MM.1S (cell line): ENCODE results near the gene MACROD2.

ENCODE experiments used
- DNase-seq: peaks from one replicate; pipeline ENCODE4 v3.0.0-alpha.2; 2015
- H2AFZ ChIP-seq: fragments of 300-600 bp; sonication (generic); 2 replicates; pipeline ENCODE4 v1.6.0; 2016; ENCODE audit warnings: antibody characterized with exemption, low read length
- H3F3A ChIP-seq: fragments of 300-600 bp; sonication (generic); 2 replicates; pipeline ENCODE4 v1.6.1; 2016; ENCODE audit warnings: mild to moderate bottlenecking, antibody characterized with exemption, low read length, moderate library complexity, mixed read lengths; ENCODE audit not compliant: insufficient read depth
- H3K27ac ChIP-seq: fragments of 300-600 bp; sonication (generic); 2 replicates; pipeline ENCODE4 v1.5.1; 2016; ENCODE audit warnings: mild to moderate bottlenecking, low read length
- H3K27me3 ChIP-seq: fragments of 300-600 bp; sonication (generic); replicated peaks from 2 replicates; pipeline ENCODE4 v1.6.0; 2016; ENCODE audit warnings: low read length; ENCODE audit not compliant: insufficient read depth
- H3K36me3 ChIP-seq: fragments of 300-600 bp; sonication (generic); replicated peaks from 2 replicates; pipeline ENCODE4 v1.6.1; 2016; ENCODE audit warnings: mild to moderate bottlenecking, low read length, mixed read lengths; ENCODE audit not compliant: insufficient read depth
- H3K4me1 ChIP-seq: fragments of 300-600 bp; sonication (generic); 2 replicates; pipeline ENCODE4 v1.6.1; 2016; ENCODE audit warnings: low read length, mixed read lengths
- H3K4me2 ChIP-seq: fragments of 300-600 bp; sonication (generic); 2 replicates; pipeline ENCODE4 v1.6.0; 2016; ENCODE audit warnings: low read depth, low read length
- H3K4me3 ChIP-seq: fragments of 300-600 bp; sonication (generic); 2 replicates; pipeline ENCODE4 v1.5.1; 2016; ENCODE audit warnings: low read length, mixed read lengths
- H3K79me2 ChIP-seq: fragments of 300-600 bp; sonication (generic); 2 replicates; pipeline ENCODE4 v1.6.1; 2016; ENCODE audit warnings: mixed run types, low read length, mixed read lengths
- H3K9ac ChIP-seq: fragments of 300-600 bp; sonication (generic); 2 replicates; pipeline ENCODE4 v1.6.1; 2016; ENCODE audit warnings: low read length, mixed read lengths
- H3K9me2 ChIP-seq: fragments of 300-600 bp; sonication (generic); replicated peaks from 2 replicates; pipeline ENCODE4 v1.6.1; 2016; ENCODE audit warnings: mild to moderate bottlenecking, low read length, mixed read lengths; ENCODE audit not compliant: insufficient read depth
- H3K9me3 ChIP-seq: fragments of 300-600 bp; sonication (generic); replicated peaks from 2 replicates; pipeline ENCODE4 v1.6.1; 2016; ENCODE audit warnings: mild to moderate bottlenecking, low read length, mixed read lengths; ENCODE audit not compliant: insufficient read depth
- H4K20me1 ChIP-seq: fragments of 300-600 bp; sonication (generic); 2 replicates; pipeline ENCODE4 v1.6.1; 2016; ENCODE audit warnings: mild to moderate bottlenecking, low read length, moderate library complexity, mixed read lengths; ENCODE audit not compliant: insufficient read depth
- CTCF ChIP-seq: fragments of 300-600 bp; sonication (generic); IDR thresholded peaks from 2 replicates; pipeline ENCODE4 v1.5.1; 2016; ENCODE audit warnings: antibody characterized with exemption, low read length, mixed read lengths
- EZH2 ChIP-seq: fragments of 300-600 bp; sonication (generic); optimal IDR thresholded peaks from 2 replicates; pipeline ENCODE3; 2017; ENCODE audit warnings: low read depth, mild to moderate bottlenecking, antibody characterized with exemption, low read length, mixed read lengths
- EZH2phosphoT487 ChIP-seq: fragments of 300-600 bp; sonication (generic); IDR thresholded peaks from 2 replicates; pipeline ENCODE4 v1.6.1; 2018; ENCODE audit warnings: antibody characterized with exemption, low read length

The MACROD2 gene

GRCh38 chr20:15252304-15252703 is 1257.0 kb downstream of the MACROD2 start:
- TF ChIP-seq EZH2phosphoT487 = no peak
- no peak for TF ChIP-seq EZH2
- Histone ChIP-seq H3K27ac (no peak overlapping the region), H3K9me2 (no peaks in the 10 kb centered on the region), H3K4me3 (no peak overlapping the region), H3K4me2 (no peak overlapping the region), H3K9me3 (no peaks in the 10 kb centered on the region), H3K79me2 (no peaks in the 10 kb centered on the region), H2AFZ (no peak overlapping the region), H4K20me1 (no peaks in the 10 kb centered on the region), H3K27me3 (no peaks in the 10 kb centered on the region), H3K4me1 (0 out of 2 replicates have a peak, but pooled peaks cover 6% of the 10 kb centered on the region), H3F3A (no peaks in the 10 kb centered on the region), H3K9ac (no peak overlapping the region), H3K36me3 (no peaks in the 10 kb centered on the region)
- DNase-seq = no peak

DNA sequence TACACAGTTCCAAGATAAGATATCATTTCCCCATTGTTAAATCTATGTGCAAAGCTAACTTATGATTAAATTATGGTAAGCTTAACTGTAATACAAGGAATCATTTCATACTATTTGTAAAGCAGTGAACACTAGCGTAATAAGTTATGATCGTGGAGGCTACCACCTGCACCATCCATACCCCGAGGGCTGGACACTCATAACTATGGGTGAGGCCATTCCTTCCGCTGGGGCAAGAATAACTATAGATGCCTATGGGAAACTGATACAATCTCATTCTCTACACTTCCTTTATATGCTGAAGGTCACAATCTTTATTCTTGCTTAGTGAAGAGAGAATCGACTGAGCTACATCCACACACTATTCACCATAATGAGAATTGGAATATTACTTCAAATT is 1258.1 kb downstream of the MACROD2 start:
- Histone ChIP-seq H4K20me1 (no peaks in the 10 kb centered on the region), H3K79me2 (no peaks in the 10 kb centered on the region), H3K9ac (no peak overlapping the region), H3K4me3 (no peak overlapping the region), H3K27me3 (no peaks in the 10 kb centered on the region), H2AFZ (no peak overlapping the region), H3K9me2 (no peaks in the 10 kb centered on the region), H3K36me3 (no peaks in the 10 kb centered on the region), H3K4me2 (no peak overlapping the region), H3K9me3 (no peaks in the 10 kb centered on the region), H3K27ac (no peak overlapping the region), H3K4me1 (0 out of 2 replicates have a peak, but pooled peaks cover 6% of the 10 kb centered on the region), H3F3A (no peaks in the 10 kb centered on the region)
- no peak for DNase-seq
- TF ChIP-seq EZH2 = no peak
- TF ChIP-seq EZH2phosphoT487 = no peak
- TF ChIP-seq CTCF = no peak

DNA sequence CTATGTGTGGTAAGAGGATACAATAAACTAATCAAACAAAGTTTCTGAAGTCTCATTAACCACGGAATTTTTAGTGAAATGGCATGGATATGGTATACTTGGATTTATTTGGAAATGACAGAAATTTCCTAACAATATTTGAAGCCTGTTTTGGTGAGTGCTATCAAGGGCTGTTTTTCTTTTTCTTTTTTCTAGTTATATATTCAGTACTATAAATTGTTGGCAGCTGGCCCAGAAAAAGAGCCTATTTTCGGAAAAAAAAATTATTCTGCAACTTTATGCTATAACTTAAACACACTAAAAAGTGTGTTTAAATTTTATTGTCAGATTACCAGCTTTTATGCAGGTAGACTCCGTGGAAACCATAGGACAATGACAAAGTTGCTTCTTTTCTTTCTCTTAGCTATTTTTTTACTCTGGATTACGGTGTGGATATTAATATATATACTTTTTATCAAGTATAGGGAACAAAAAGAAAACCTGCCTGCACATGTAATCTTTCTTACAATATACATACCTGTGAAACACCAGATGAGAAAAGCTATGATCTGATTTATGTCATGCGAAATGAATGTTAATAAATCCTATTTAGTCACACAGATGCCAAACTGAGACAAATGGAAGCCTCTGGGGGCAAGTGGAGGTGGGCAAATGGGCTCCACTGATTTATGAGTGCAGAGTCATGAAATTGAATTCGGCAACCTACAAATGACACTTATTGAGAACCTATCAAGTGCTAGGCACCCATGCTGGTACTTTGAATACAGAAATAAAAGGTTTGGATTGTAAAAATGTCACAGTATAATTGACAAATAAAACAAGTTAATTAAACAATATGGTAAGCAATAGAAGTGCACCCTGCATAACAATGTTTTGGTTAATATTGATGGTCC is 1261.6 kb downstream of the MACROD2 start:
- Histone ChIP-seq H3K9me2 (no peaks in the 10 kb centered on the region; the same call in 1 of the 2 replicates), H3K79me2 (no peaks in the 10 kb centered on the region), H3K27me3 (no peaks in the 10 kb centered on the region), H3K4me1 (no peaks in the 10 kb centered on the region), H3K4me2 (no peak overlapping the region), H3K9ac (no peak overlapping the region), H2AFZ (no peak overlapping the region), H4K20me1 (no peaks in the 10 kb centered on the region), H3F3A (no peaks in the 10 kb centered on the region), H3K4me3 (no peak overlapping the region), H3K36me3 (no peaks in the 10 kb centered on the region), H3K9me3 (no peaks in the 10 kb centered on the region), H3K27ac (no peak overlapping the region)
- no peak for TF ChIP-seq EZH2
- TF ChIP-seq CTCF = no peak
- TF ChIP-seq EZH2phosphoT487 = no peak
- DNase-seq = no peak

DNA sequence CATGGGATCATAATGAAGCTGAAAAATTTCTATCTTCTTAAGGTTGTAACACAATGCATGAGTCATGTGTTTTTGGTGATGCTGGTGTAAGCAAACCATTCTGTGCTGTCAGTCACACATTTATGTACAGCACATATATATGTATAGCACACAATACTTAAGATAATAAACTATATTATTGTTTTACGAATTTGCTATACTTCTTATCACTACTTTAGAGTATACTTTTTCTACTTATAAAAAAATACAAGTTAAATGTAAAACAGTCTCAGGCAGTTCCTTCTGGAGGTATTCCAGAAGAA is 1262.2 kb downstream of the MACROD2 start:
- Histone ChIP-seq H4K20me1 (no peaks in the 10 kb centered on the region), H2AFZ (no peak overlapping the region), H3K27me3 (no peaks in the 10 kb centered on the region), H3K27ac (no peak overlapping the region), H3K79me2 (no peaks in the 10 kb centered on the region), H3K9ac (no peak overlapping the region), H3K36me3 (no peaks in the 10 kb centered on the region), H3K4me2 (no peak overlapping the region), H3K9me3 (no peaks in the 10 kb centered on the region), H3K4me1 (no peaks in the 10 kb centered on the region), H3F3A (no peaks in the 10 kb centered on the region), H3K4me3 (no peak overlapping the region), H3K9me2 (no peaks in the 10 kb centered on the region; the same call in 1 of the 2 replicates)
- TF ChIP-seq EZH2phosphoT487 (no peak), CTCF (no peak), EZH2 (no peak)
- no peak for DNase-seq
